H9 (cell line): Measurements from ENCODE around the gene PEDS1. TPM values are rescaled to one million over a fixed set of nuclear protein-coding genes. Genes with fewer than 3 reads are reported as not detected.
"Not testable (repeated sequence)": the region's sequence is repeated elsewhere in the genome, so short reads cannot be mapped to it uniquely, and the experiment has no call there.

Experiments
- DNase-seq: peaks from one replicate; pipeline ENCODE4 v3.0.0-alpha.2; 2017
- H2AFZ ChIP-seq: one replicate; pipeline ENCODE4 v1.6.1; 2013; ENCODE audit warnings: mild to moderate bottlenecking, low read length, control low read depth, moderate library complexity
- H2AK5ac ChIP-seq: 2 replicates; pipeline ENCODE4 v1.6.1; 2013; ENCODE audit warnings: low read length, control low read depth, mixed read lengths; ENCODE audit not compliant: insufficient read length
- H2BK120ac ChIP-seq: one replicate; pipeline ENCODE4 v1.6.1; 2013; ENCODE audit warnings: low read depth, mild to moderate bottlenecking, low read length, control low read depth, inconsistent platforms; ENCODE audit not compliant: poor library complexity, severe bottlenecking
- H2BK12ac ChIP-seq: 2 replicates; pipeline ENCODE4 v1.6.1; 2013; ENCODE audit warnings: low read length, control low read depth, mixed read lengths, low read depth; ENCODE audit not compliant: insufficient read length
- H2BK15ac ChIP-seq: 2 replicates; pipeline ENCODE4 v1.6.1; 2013; ENCODE audit warnings: low read depth, low read length, control low read depth
- H2BK20ac ChIP-seq: one replicate; pipeline ENCODE4 v1.6.1; 2013; ENCODE audit warnings: low read depth, mild to moderate bottlenecking, low read length, control low read depth, inconsistent platforms; ENCODE audit not compliant: poor library complexity, severe bottlenecking
- H2BK5ac ChIP-seq: 2 replicates; pipeline ENCODE4 v1.6.1; 2013; ENCODE audit warnings: low read length, control low read depth, mixed read lengths; ENCODE audit not compliant: insufficient read length
- H3K14ac ChIP-seq: 2 replicates; pipeline ENCODE4 v1.6.1; 2013; ENCODE audit warnings: low read length, control low read depth; ENCODE audit not compliant: insufficient read depth
- H3K18ac ChIP-seq: 2 replicates; pipeline ENCODE4 v1.6.1; 2013; ENCODE audit warnings: low read depth, mild to moderate bottlenecking, mixed read lengths, low read length, control low read depth; ENCODE audit not compliant: insufficient read length
- H3K23ac ChIP-seq: 2 replicates; pipeline ENCODE4 v1.6.1; 2013; ENCODE audit warnings: low read length, control low read depth, mixed read lengths, low read depth; ENCODE audit not compliant: insufficient read length
- H3K23me2 ChIP-seq: 2 replicates; pipeline ENCODE4 v1.6.1; 2013; ENCODE audit warnings: low read depth, mild to moderate bottlenecking, mixed read lengths, low read length, control low read depth; ENCODE audit not compliant: insufficient read length, poor library complexity, severe bottlenecking
- H3K27ac ChIP-seq: 2 replicates; pipeline ENCODE4 v1.5.1; 2013; ENCODE audit warnings: low read length, control low read depth, mixed read lengths, low read depth; ENCODE audit not compliant: insufficient read length
- H3K27me3 ChIP-seq: 2 replicates; pipeline ENCODE4 v1.6.1; 2013; ENCODE audit warnings: low read length, control low read depth, inconsistent platforms; ENCODE audit not compliant: insufficient read depth
- H3K4ac ChIP-seq: 2 replicates; pipeline ENCODE4 v1.6.1; 2013; ENCODE audit warnings: low read depth, mild to moderate bottlenecking, control low read depth, inconsistent platforms, low read length, moderate library complexity
- H3K4me1 ChIP-seq: 2 replicates; pipeline ENCODE4 v1.6.1; 2013; ENCODE audit warnings: low read length, control low read depth, inconsistent platforms; ENCODE audit not compliant: insufficient read depth
- H3K4me2 ChIP-seq: 2 replicates; pipeline ENCODE4 v1.6.1; 2013; ENCODE audit warnings: low read length, control low read depth, mixed read lengths; ENCODE audit not compliant: insufficient read length, insufficient read depth
- H3K56ac ChIP-seq: 2 replicates; pipeline ENCODE4 v1.6.1; 2013; ENCODE audit warnings: low read depth, mild to moderate bottlenecking, mixed read lengths, low read length, control low read depth; ENCODE audit not compliant: insufficient read length
- H3K79me1 ChIP-seq: 2 replicates; pipeline ENCODE4 v1.6.1; 2013; ENCODE audit warnings: low read depth, mild to moderate bottlenecking, moderate library complexity, low read length, control low read depth, inconsistent platforms; ENCODE audit not compliant: insufficient read depth, poor library complexity, severe bottlenecking
- H3K79me2 ChIP-seq: 2 replicates; pipeline ENCODE4 v1.6.1; 2013; ENCODE audit warnings: low read length, control low read depth, inconsistent platforms; ENCODE audit not compliant: insufficient read depth
- H3K9ac ChIP-seq: 2 replicates; pipeline ENCODE4 v1.6.1; 2013; ENCODE audit warnings: low read length, control low read depth, mixed read lengths; ENCODE audit not compliant: insufficient read length; ENCODE audit errors: extremely low read depth
- H3K9me3 ChIP-seq: one replicate; pipeline ENCODE4 v1.6.1; 2013; ENCODE audit warnings: low read depth, low read length, inconsistent platforms; ENCODE audit not compliant: control insufficient read depth
- H3T11ph ChIP-seq: one replicate; pipeline ENCODE4 v1.6.1; 2013; ENCODE audit warnings: mild to moderate bottlenecking, low read length, control low read depth, inconsistent platforms
- H4K20me1 ChIP-seq: one replicate; pipeline ENCODE4 v1.6.1; 2013; ENCODE audit not compliant: control insufficient read depth, insufficient read length, insufficient read depth
- H4K5ac ChIP-seq: 2 replicates; pipeline ENCODE4 v1.6.1; 2013; ENCODE audit warnings: low read depth, mild to moderate bottlenecking, mixed read lengths, low read length, control low read depth; ENCODE audit not compliant: insufficient read length
- H4K8ac ChIP-seq: replicated peaks from 2 replicates; pipeline ENCODE4 v1.6.1; 2013; ENCODE audit warnings: low read length, control low read depth, mixed read lengths, low read depth; ENCODE audit not compliant: insufficient read length
- H4K91ac ChIP-seq: 2 replicates; pipeline ENCODE4 v1.6.1; 2013; ENCODE audit warnings: low read depth, mild to moderate bottlenecking, moderate library complexity, mixed read lengths, low read length, control low read depth; ENCODE audit not compliant: insufficient read length
- H3K27ac Mint-ChIP-seq, 3 experiments: 2 replicates in 2 of 3; 3 replicates in 1 of 3; pipeline ENCODE4 v1.8.0; 2020 to 2021; ENCODE audit warnings: mixed read lengths in 3 of 3, mild to moderate bottlenecking in 1 of 3, moderate library complexity in 1 of 3
- H3K27me3 Mint-ChIP-seq: 2 replicates; pipeline ENCODE4 v1.8.0; 2021; ENCODE audit warnings: low read depth, mild to moderate bottlenecking, moderate library complexity, mixed read lengths
- H3K36me3 Mint-ChIP-seq, 3 experiments: 2 replicates in 2 of 3; 3 replicates in 1 of 3; pipeline ENCODE4 v1.8.0; 2020 to 2021; ENCODE audit warnings: low read depth in 3 of 3, mixed read lengths in 3 of 3; ENCODE audit not compliant: insufficient read depth in 1 of 3
- H3K4me1 Mint-ChIP-seq, 2 experiments: 2 replicates each; pipeline ENCODE4 v1.8.0; 2020; ENCODE audit warnings: mixed read lengths in 2 of 2
- H3K4me3 Mint-ChIP-seq, 2 experiments: 2 replicates in 1 of 2; 3 replicates in 1 of 2; pipeline ENCODE4 v1.8.0; 2020 to 2021; ENCODE audit warnings: mild to moderate bottlenecking in 2 of 2, mixed read lengths in 2 of 2, moderate library complexity in 1 of 2
- H3K9me3 Mint-ChIP-seq, 2 experiments: 2 replicates in 1 of 2; 3 replicates in 1 of 2; pipeline ENCODE4 v1.8.0; 2020; ENCODE audit warnings: mild to moderate bottlenecking in 2 of 2, mixed read lengths in 2 of 2, moderate library complexity in 1 of 2
- WGBS: extraction: QIAGEN DNeasy Blood & Tissue Kit; methylation state at CpG from one replicate; pipeline ENCODE4 v1.1.7; 2013; ENCODE audit warnings: missing lambda C conversion rate, low lambda C conversion rate, mixed read lengths; ENCODE audit not compliant: insufficient read length; ENCODE audit errors: extremely low coverage; 5-methylcytosine and 5-hydroxymethylcytosine counted together
- total RNA-seq: library from RNA; stranded (reverse); gene quantifications from 2 replicates; pipeline ENCODE4 v1.2.1, GENCODE V29; 2021
- TF ChIP-seq, protein P1 (sequence below): fragments of 200-600 bp; sonication (generic); conservative IDR thresholded peaks from 3 replicates; pipeline ENCODE4 v1.8.0; 2021; ENCODE audit warnings: antibody characterized with exemption, mild to moderate bottlenecking

Gene PEDS1
- total RNA-seq, 1 experiment from 2014 or later = 29.3 TPM

GRCh38 chr20:50163570-50164317 is 10.2 kb upstream of the PEDS1 start:
- H3T11ph ChIP-seq = no peak overlapping the region
- H3K9me3 Mint-ChIP-seq = no peaks in the 10 kb centered on the region; a peak in 1 of 5 replicates
- H3K4me1 ChIP-seq = peaks cover 3% of the 10 kb centered on the region; the same call in 1 of the 2 replicates
- TF ChIP-seq, protein P1, sequence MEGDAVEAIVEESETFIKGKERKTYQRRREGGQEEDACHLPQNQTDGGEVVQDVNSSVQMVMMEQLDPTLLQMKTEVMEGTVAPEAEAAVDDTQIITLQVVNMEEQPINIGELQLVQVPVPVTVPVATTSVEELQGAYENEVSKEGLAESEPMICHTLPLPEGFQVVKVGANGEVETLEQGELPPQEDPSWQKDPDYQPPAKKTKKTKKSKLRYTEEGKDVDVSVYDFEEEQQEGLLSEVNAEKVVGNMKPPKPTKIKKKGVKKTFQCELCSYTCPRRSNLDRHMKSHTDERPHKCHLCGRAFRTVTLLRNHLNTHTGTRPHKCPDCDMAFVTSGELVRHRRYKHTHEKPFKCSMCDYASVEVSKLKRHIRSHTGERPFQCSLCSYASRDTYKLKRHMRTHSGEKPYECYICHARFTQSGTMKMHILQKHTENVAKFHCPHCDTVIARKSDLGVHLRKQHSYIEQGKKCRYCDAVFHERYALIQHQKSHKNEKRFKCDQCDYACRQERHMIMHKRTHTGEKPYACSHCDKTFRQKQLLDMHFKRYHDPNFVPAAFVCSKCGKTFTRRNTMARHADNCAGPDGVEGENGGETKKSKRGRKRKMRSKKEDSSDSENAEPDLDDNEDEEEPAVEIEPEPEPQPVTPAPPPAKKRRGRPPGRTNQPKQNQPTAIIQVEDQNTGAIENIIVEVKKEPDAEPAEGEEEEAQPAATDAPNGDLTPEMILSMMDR = no peak
- H3K14ac ChIP-seq = no peak overlapping the region
- H3K27ac Mint-ChIP-seq = peak overlapping the region in 2 of 3 experiments; percentile 38 to 86; a peak in 3 of 7 replicates
- no peaks in the 10 kb centered on the region; the same call in 1 of the 2 replicates for H3K27me3 Mint-ChIP-seq
- no peak overlapping the region for H2AFZ ChIP-seq
- H3K9me3 ChIP-seq = no peaks in the 10 kb centered on the region
- no peak overlapping the region for H3K4ac ChIP-seq
- H4K20me1 ChIP-seq = no peaks in the 10 kb centered on the region
- no peak overlapping the region for H3K4me3 Mint-ChIP-seq
- no CpG with 5 or more reads among the region's 9 CpGs for WGBS
- no peak overlapping the region for H2BK120ac ChIP-seq
- no peak overlapping the region for H3K56ac ChIP-seq
- H3K23ac ChIP-seq = no peak overlapping the region
- no peak overlapping the region for H3K18ac ChIP-seq
- DNase-seq = no peak
- H3K36me3 Mint-ChIP-seq = no peaks in the 10 kb centered on the region
- H2BK12ac ChIP-seq = peak overlapping the region; percentile 74
- no peaks in the 10 kb centered on the region for H3K27me3 ChIP-seq
- H2BK5ac ChIP-seq = no peak overlapping the region
- H2AK5ac ChIP-seq = no peak overlapping the region
- no peak overlapping the region for H3K9ac ChIP-seq
- H3K79me1 ChIP-seq = no peaks in the 10 kb centered on the region
- 0 out of 2 replicates have a peak overlapping the region, but pooled peaks have one; percentile 92 for H2BK15ac ChIP-seq
- no peak overlapping the region for H2BK20ac ChIP-seq
- H4K5ac ChIP-seq = no peak overlapping the region
- H4K91ac ChIP-seq = no peak overlapping the region
- H4K8ac ChIP-seq = no peak overlapping the region
- no peaks in the 10 kb centered on the region for H3K79me2 ChIP-seq
- peaks cover 18 to 25% of the 10 kb centered on the region in 2 experiments for H3K4me1 Mint-ChIP-seq
- no peak overlapping the region for H3K4me2 ChIP-seq
- H3K27ac ChIP-seq = no peak overlapping the region
- H3K23me2 ChIP-seq = peaks cover 4% of the 10 kb centered on the region

GRCh38 chr20:50161494-50161893 is 8.0 kb upstream of the PEDS1 start:
- H3K9ac ChIP-seq, H3K14ac ChIP-seq, H3K9me3 Mint-ChIP-seq, H3K4me2 ChIP-seq, H3K4me1 ChIP-seq, H3T11ph ChIP-seq, DNase-seq, H3K79me2 ChIP-seq, H4K8ac ChIP-seq, H2AK5ac ChIP-seq, H3K23ac ChIP-seq, H3K56ac ChIP-seq, H2BK12ac ChIP-seq, H2BK120ac ChIP-seq, H2BK5ac ChIP-seq, H3K27ac ChIP-seq, H3K18ac ChIP-seq, H3K4ac ChIP-seq, H2BK20ac ChIP-seq, H3K9me3 ChIP-seq, H3K36me3 Mint-ChIP-seq, H2BK15ac ChIP-seq, H4K91ac ChIP-seq, H2AFZ ChIP-seq, H4K20me1 ChIP-seq, H4K5ac ChIP-seq, H3K79me1 ChIP-seq, H3K27me3 Mint-ChIP-seq, H3K23me2 ChIP-seq, H3K27me3 ChIP-seq: not testable (repeated sequence)
- H3K27ac Mint-ChIP-seq = peak overlapping the region in 1 of 3 experiments; percentile 20; a peak in 1 of 7 replicates
- H3K4me1 Mint-ChIP-seq = peaks cover 18 to 22% of the 10 kb centered on the region in 2 experiments
- H3K4me3 Mint-ChIP-seq = peak overlapping the region in 1 of 2 experiments; percentile 21; a peak in 1 of 5 replicates
- WGBS = no CpG with 5 or more reads among the region's 7 CpGs
